Measurements from ENCODE around the gene CDH11.

Gene CDH11

GRCh38 chr16:64983963-64984362 is 137.9 kb downstream of the CDH11 start:
- DNase-seq (ENCODE audit: extremely low read depth, low read depth): peak; percentile 37
- TF ChIP-seq CTCF (IDR thresholded peaks at IDR 0.05; ENCODE audit: low read depth, low read length): peak; percentile 55

- no peak for TF ChIP-seq CTCF (IDR thresholded peaks at IDR 0.05; ENCODE audit: low read depth, low read length)
- no peak for DNase-seq (ENCODE audit: extremely low read depth, low read depth)
Measured at GRCh38 chr16:64983231-64983630, 138.6 kb downstream of the CDH11 start.

DNA sequence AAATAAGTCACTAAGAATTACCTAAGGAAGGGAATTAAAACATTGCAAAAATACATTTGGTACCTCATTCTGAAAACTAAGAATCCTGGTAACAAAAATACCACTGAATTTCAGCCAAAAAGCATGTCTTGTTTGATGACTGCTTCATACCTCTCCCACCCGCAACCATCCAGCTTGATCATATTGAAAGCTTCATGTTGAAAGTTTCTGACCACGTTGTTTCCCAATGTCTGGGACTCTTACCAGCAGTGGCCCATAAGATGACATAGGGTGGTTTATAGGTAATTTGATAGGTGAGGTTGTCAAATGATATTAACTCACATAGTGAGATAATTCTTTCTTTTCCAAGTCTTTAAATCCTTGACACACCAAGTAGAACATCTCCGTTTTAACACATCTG is 139.3 kb downstream of the CDH11 start:
- peak; percentile 67 for DNase-seq (ENCODE audit: extremely low read depth, low read depth)
- TF ChIP-seq CTCF (IDR thresholded peaks at IDR 0.05; ENCODE audit: low read depth, low read length): no peak

DNA sequence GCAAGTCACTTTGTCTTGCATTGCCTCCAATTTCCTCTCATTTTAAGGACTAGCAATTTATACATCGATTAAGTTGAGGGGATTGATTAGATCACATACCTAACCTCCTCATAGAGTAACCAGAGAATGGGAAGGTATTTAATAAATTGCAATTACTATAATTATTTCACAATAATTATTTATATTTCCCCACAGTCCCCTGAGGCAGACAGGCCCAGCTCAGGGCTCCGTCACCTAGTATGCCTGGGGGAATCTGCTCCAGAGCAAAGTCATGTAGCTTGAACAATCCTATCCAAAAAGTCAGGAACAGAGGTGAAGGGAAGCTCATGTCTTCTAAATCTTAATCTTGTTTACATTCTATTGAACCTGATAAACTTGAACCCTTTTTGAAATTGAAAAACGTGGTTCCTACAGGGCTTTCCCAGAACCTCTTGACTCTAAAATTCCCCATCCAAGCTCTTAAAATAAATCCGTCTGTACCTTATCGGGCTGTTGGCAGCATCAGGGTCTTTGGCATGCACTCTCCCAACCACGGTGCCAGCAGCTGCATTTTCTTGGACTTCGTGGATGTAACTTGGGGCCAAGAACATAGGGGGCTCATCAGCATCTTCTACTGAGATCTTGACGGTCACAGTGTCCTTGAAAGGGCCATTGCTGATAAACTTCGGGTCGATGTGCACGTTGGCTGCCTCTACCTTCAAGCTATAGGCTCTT is 140.1 kb downstream of the CDH11 start:
- no peak for DNase-seq (ENCODE audit: extremely low read depth, low read depth)
- no peak for TF ChIP-seq CTCF (IDR thresholded peaks at IDR 0.05; ENCODE audit: low read depth, low read length)

DNA sequence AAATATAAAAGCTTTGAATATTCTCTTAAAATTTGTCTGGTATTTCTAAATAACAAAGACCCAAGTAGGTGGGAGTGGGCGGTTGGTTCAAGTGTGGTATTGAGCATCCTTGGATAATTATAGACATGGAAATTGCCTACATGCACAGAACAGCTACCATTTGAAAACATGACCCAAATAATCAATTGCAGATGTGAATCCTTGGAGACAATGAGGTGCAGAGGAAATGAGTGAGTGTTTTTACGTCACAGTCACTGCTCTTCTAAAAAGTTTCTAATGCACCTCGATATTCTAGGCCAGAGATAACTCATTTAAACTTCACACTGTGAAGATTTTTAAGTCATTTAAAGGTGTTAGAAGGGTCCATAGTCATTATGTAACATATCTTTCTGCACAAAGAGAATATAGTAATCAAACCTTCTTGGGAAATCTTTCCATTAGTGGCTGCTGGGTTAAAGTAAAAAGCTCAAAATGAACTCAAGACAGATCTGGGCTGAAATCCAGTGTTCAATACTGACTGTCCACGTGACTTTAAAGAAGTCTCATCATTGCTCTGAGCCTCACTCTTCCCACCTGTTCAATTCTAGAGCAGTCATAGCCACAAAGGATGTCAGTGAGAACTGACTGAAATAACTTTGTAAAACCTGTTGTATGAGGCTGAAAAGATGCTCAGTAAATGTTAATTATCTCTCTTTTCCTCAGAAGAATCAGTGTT is 144.5 kb downstream of the CDH11 start:
- no peak for TF ChIP-seq CTCF (IDR thresholded peaks at IDR 0.05; ENCODE audit: low read depth, low read length)
- DNase-seq (ENCODE audit: extremely low read depth, low read depth): no peak

- no peak for DNase-seq (ENCODE audit: extremely low read depth, low read depth)
- no peak for TF ChIP-seq CTCF (IDR thresholded peaks at IDR 0.05; ENCODE audit: low read depth, low read length)
Measured at GRCh38 chr16:64975821-64976220, 146.0 kb downstream of the CDH11 start.

DNA sequence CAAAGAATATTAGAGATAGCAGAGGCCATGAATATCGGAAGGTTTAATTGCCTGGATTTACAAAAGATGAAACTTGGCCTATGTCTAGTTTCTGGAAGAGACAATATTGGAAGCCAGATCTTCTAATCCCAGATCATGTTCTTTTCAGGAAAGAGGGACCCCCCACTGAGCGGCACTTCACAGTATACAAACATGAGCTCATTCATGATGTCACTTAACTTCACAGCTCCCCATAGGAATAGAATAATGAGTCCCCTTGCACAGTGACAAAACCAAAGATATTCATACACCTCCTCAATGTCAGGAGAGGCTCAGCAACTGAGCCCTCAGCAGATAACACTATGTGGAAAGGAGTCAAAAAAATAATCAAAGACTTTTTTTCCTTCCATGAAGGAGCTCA is 147.5 kb downstream of the CDH11 start:
- TF ChIP-seq CTCF (IDR thresholded peaks at IDR 0.05; ENCODE audit: low read depth, low read length): no peak

More for the DNA sequence above, 147.5 kb downstream of the CDH11 start:
- no peak for DNase-seq (ENCODE audit: extremely low read depth, low read depth)

Measured in AG09319 (cell line).